ENCODE data around the gene PTGES3L.

GRCh38 chr17:42937712-42938596 lies 41.9 kb downstream of the PTGES3L start:
- TF ChIP-seq CTCF (IDR thresholded peaks at IDR 0.05; ENCODE audit: poor library complexity, severe bottlenecking) (peak; percentile 65), POLR2AphosphoS5 (IDR thresholded peaks at IDR 0.05) (no peak), MXI1 (conservative IDR thresholded peaks at IDR 0.05; ENCODE audit: poor library complexity, severe bottlenecking) (no peak), EZH2 (IDR thresholded peaks at IDR 0.05; ENCODE audit: borderline replicate concordance, insufficient read depth, low read length, poor library complexity, severe bottlenecking) (no peak), RAD21 (conservative IDR thresholded peaks at IDR 0.05) (peak; percentile 70)

All from neural cell (in vitro differentiated cells).